SK-N-SH (cell line): ENCODE data around the gene PDE4D. TPM values are rescaled to one million over a fixed set of nuclear protein-coding genes. Genes with fewer than 3 reads are reported as not detected.
"Not testable (repeated sequence)": the region's sequence is repeated elsewhere in the genome, so short reads cannot be mapped to it uniquely, and the experiment has no call there.

Source experiments
- CTCF ChIA-PET: fragments of 300-600, 350-600 bp; formaldehyde crosslinking; extraction: SDS; loops from one replicate; lab custom pipeline; 2021; lab: Yijun Ruan, JAX
- POLR2A ChIA-PET: fragments of 350-600 bp; sonication (Branson Sonifier 250); formaldehyde crosslinking; extraction: SDS; loops from one replicate; lab custom pipeline; 2020; ENCODE audit warnings: antibody characterized with exemption, inconsistent platforms; lab: Yijun Ruan, JAX
- DNase-seq: peaks from one replicate; pipeline ENCODE4 v3.0.0; 2012
- H2AFZ ChIP-seq: fragments of 200-600 bp; sonication (generic); 2 replicates; pipeline ENCODE4 v1.8.1; 2016; ENCODE audit warnings: antibody characterized with exemption, mild to moderate bottlenecking, low read depth
- H3F3A ChIP-seq: fragments of 200-600 bp; sonication (generic); replicated peaks from 2 replicates; pipeline ENCODE3; 2016; ENCODE audit warnings: antibody characterized with exemption, mild to moderate bottlenecking; ENCODE audit not compliant: insufficient read depth
- H3K27ac ChIP-seq, 2 experiments: fragments of 200-500 bp in 1 of 2; fragments of 200-600 bp in 1 of 2; sonication (Bioruptor generic) in 1 of 2; sonication (generic), shearing (Covaris generic) in 1 of 2; 2 replicates each; pipeline versions ENCODE4 v1.5.1 to v1.6.1; 2014 to 2016; ENCODE audit warnings: low read depth in 2 of 2, inconsistent platforms in 1 of 2, low read length in 1 of 2, mild to moderate bottlenecking in 1 of 2, mixed read lengths in 1 of 2
- H3K27me3 ChIP-seq: fragments of 200-600 bp; sonication (generic), shearing (Covaris generic); 2 replicates; pipeline ENCODE4 v1.6.1; 2016; ENCODE audit warnings: mixed run types; ENCODE audit not compliant: insufficient read depth
- H3K36me3 ChIP-seq, 2 experiments: fragments of 200-500 bp in 1 of 2; fragments of 200-600 bp in 1 of 2; sonication (Bioruptor generic) in 1 of 2; sonication (generic) in 1 of 2; replicated peaks in 1 of 2; 2 replicates each; pipeline versions ENCODE3 to v1.5.1; 2014 to 2016; ENCODE audit warnings: low read length in 1 of 2, mild to moderate bottlenecking in 1 of 2; ENCODE audit not compliant: insufficient read depth in 2 of 2, control insufficient read depth in 1 of 2
- H3K4me1 ChIP-seq, 2 experiments: fragments of 200-500 bp in 1 of 2; fragments of 200-600 bp in 1 of 2; sonication (Bioruptor generic) in 1 of 2; sonication (generic), shearing (Covaris generic) in 1 of 2; 2 replicates each; pipeline versions ENCODE4 v1.5.1 to v1.6.1; 2014 to 2016; ENCODE audit warnings: low read depth in 1 of 2, low read length in 1 of 2, mixed run types in 1 of 2; ENCODE audit not compliant: insufficient read depth in 2 of 2, control insufficient read depth in 1 of 2
- H3K4me2 ChIP-seq: fragments of 200-600 bp; sonication (generic), shearing (Covaris generic); 2 replicates; pipeline ENCODE4 v1.6.1; 2017; ENCODE audit warnings: mixed run types
- H3K4me3 ChIP-seq, 2 experiments: fragments of 200-500 bp in 1 of 2; fragments of 200-600 bp in 1 of 2; sonication (Bioruptor generic) in 1 of 2; sonication (generic), shearing (Covaris generic) in 1 of 2; 2 replicates each; pipeline versions ENCODE4 v1.5.1 to v1.8.1; 2014 to 2016; ENCODE audit warnings: low read depth in 2 of 2, inconsistent platforms in 1 of 2, low read length in 1 of 2, mild to moderate bottlenecking in 1 of 2, mixed read lengths in 1 of 2, moderate library complexity in 1 of 2
- H3K79me2 ChIP-seq: fragments of 200-600 bp; sonication (generic); 2 replicates; pipeline ENCODE4 v1.8.1; 2017; ENCODE audit warnings: mild to moderate bottlenecking; ENCODE audit not compliant: insufficient read depth
- H3K9ac ChIP-seq: fragments of 200-600 bp; sonication (generic); 2 replicates; pipeline ENCODE4 v1.6.1; 2017; ENCODE audit warnings: mixed run types
- H3K9me2 ChIP-seq: fragments of 200-600 bp; sonication (generic); 2 replicates; pipeline ENCODE4 v1.6.1; 2017; ENCODE audit warnings: mixed run types
- H3K9me3 ChIP-seq: fragments of 200-600 bp; sonication (generic); 2 replicates; pipeline ENCODE4 v1.6.1; 2017; ENCODE audit warnings: mixed run types, mild to moderate bottlenecking, moderate library complexity
- H4K20me1 ChIP-seq: fragments of 200-600 bp; sonication (generic); 2 replicates; pipeline ENCODE4 v1.6.1; 2017; ENCODE audit warnings: mild to moderate bottlenecking, mixed run types; ENCODE audit not compliant: insufficient read depth
- FOSL2 ChIP-seq: IDR thresholded peaks from 2 replicates; pipeline ENCODE4 v1.4.0; 2012; ENCODE audit warnings: low read depth, mild to moderate bottlenecking, moderate library complexity, borderline replicate concordance
- GABPA ChIP-seq: IDR thresholded peaks from 2 replicates; pipeline ENCODE4 v1.4.0; 2012; ENCODE audit warnings: low read depth, mild to moderate bottlenecking
- JUND ChIP-seq: IDR thresholded peaks from 2 replicates; pipeline ENCODE4 v1.4.0; 2012
- SIN3A ChIP-seq: IDR thresholded peaks from 2 replicates; pipeline ENCODE4 v1.6.1; 2012; ENCODE audit warnings: low read depth, mild to moderate bottlenecking, low read length, moderate library complexity, borderline replicate concordance
- WGBS: methylation state at CpG from one replicate; pipeline ENCODE4 v1.1.6; 2017; ENCODE audit warnings: low lambda C conversion rate; 5-methylcytosine and 5-hydroxymethylcytosine counted together
- polyA plus RNA-seq, 3 experiments: library from polyadenylated mRNA; depleted of rRNA; stranded (reverse); fragments of >200 nt; gene quantifications; 2 replicates each; pipeline ENCODE4 v1.2.3, GENCODE V29; 2012
- TF ChIP-seq, protein P1 (sequence below): IDR thresholded peaks from 2 replicates; pipeline ENCODE4; 2012
- TF ChIP-seq, protein P2 (sequence below): IDR thresholded peaks from 2 replicates; pipeline ENCODE4 v1.4.0; 2012; ENCODE audit warnings: low read depth, borderline replicate concordance

PDE4D gene
- polyA plus RNA-seq, 1 of the 3 experiments (the other 2 are of a cell fraction): 2.4 TPM

DNA sequence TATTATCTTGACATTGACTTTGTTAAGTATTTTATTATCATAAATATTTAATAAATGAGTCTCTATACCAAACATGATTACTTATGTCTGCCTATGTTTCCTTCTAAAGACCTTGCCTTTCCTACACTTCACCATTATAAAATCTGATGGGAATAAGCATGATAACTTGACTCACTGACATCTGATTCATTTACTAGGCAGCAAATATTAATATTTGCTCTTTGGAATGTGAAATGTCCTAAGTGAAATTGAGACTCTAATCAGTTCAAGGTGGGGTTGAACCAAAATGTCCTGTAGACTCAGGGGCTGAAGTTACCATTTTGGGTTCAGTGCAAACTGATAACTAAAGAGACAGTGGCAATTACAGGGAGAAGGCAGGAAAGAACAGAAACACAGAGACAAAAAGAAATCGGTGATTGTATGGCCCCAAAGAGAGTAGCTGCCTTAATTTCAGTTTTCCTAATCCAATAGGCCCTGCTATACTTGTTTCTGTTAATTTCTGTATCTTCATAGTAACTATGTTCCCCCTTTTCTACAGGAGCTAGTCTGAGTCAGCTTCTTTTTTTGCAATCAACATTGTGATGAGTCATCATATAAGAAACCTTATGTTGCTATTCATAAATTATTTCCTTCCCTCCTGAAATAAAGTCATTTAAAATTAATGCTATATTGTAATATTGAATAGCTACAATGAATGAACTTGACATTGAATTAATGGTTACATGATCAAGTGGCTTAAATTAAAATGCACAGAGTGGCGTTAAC is 296.8 kb downstream of the PDE4D start:
- H3K4me3 ChIP-seq: no peak overlapping the region
- H3F3A ChIP-seq: peaks cover 25% of the 10 kb centered on the region
- H3K27me3 ChIP-seq: no peaks in the 10 kb centered on the region
- TF ChIP-seq, protein P1, sequence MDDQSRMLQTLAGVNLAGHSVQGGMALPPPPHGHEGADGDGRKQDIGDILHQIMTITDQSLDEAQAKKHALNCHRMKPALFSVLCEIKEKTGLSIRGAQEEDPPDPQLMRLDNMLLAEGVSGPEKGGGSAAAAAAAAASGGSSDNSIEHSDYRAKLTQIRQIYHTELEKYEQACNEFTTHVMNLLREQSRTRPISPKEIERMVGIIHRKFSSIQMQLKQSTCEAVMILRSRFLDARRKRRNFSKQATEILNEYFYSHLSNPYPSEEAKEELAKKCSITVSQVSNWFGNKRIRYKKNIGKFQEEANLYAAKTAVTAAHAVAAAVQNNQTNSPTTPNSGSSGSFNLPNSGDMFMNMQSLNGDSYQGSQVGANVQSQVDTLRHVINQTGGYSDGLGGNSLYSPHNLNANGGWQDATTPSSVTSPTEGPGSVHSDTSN: peak; percentile 4; the same call in 1 of the 2 replicates
- TF ChIP-seq FOSL2 (peak; percentile 75; the same call in 1 of the 2 replicates), JUND (peak; percentile 66), SIN3A (no peak), GABPA (no peak)
- TF ChIP-seq, protein P2, sequence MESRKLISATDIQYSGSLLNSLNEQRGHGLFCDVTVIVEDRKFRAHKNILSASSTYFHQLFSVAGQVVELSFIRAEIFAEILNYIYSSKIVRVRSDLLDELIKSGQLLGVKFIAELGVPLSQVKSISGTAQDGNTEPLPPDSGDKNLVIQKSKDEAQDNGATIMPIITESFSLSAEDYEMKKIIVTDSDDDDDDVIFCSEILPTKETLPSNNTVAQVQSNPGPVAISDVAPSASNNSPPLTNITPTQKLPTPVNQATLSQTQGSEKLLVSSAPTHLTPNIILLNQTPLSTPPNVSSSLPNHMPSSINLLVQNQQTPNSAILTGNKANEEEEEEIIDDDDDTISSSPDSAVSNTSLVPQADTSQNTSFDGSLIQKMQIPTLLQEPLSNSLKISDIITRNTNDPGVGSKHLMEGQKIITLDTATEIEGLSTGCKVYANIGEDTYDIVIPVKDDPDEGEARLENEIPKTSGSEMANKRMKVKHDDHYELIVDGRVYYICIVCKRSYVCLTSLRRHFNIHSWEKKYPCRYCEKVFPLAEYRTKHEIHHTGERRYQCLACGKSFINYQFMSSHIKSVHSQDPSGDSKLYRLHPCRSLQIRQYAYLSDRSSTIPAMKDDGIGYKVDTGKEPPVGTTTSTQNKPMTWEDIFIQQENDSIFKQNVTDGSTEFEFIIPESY: 0 out of 2 replicates have a peak, but pooled peaks have one; percentile 24
- 43% methylated on average over 2 of the region's 2 CpGs for WGBS
- peaks cover 6 to 20% of the 10 kb centered on the region in 2 experiments; a peak in 3 of 4 replicates for H3K4me1 ChIP-seq
- H3K9me3 ChIP-seq: no peaks in the 10 kb centered on the region
- no peak overlapping the region for H3K9ac ChIP-seq
- H3K9me2 ChIP-seq: no peaks in the 10 kb centered on the region
- CTCF ChIA-PET: interaction anchor here (1.4 to 1.9 kb wide), 3 partner anchors 9 to 90 kb away, joined by 4 to 5 read pairs (median 5); no protein-coding TSS in a partner anchor
- POLR2A ChIA-PET: no interaction called here
- H3K36me3 ChIP-seq: no peaks in the 10 kb centered on the region
- H3K4me2 ChIP-seq: no peak overlapping the region
- no peak overlapping the region for H2AFZ ChIP-seq
- no peaks in the 10 kb centered on the region for H4K20me1 ChIP-seq
- peak overlapping the region; percentile 60 to 61; a peak in 3 of 4 replicates for H3K27ac ChIP-seq
- DNase-seq: no peak
- no peaks in the 10 kb centered on the region for H3K79me2 ChIP-seq

DNA sequence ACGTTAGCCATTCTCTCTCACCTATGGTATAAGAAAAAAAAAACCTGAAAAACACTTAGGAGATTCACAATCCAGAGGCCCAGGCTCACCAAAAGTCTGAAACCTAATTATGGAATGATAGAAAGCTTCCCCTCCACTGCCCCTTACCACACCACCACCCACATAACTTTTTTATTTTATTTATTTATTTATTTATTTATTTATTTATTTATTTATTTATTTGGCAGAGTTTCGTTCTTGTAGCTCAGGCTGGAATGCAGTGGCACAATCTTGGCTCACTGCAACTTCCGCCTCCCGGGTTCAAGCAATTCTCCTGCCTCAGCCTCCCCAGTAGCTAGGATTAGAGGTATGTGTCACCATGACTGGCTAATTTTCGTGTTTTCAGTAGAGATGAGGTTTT is 299.4 kb downstream of the PDE4D start:
- H2AFZ ChIP-seq, H3K9me2 ChIP-seq, H3K9ac ChIP-seq, H3K79me2 ChIP-seq, H3K27ac ChIP-seq, POLR2A ChIA-PET, H4K20me1 ChIP-seq, DNase-seq, H3K4me2 ChIP-seq, H3K27me3 ChIP-seq, H3K4me3 ChIP-seq, H3K9me3 ChIP-seq, H3K36me3 ChIP-seq: not testable (repeated sequence)
- Histone ChIP-seq H3F3A (peaks cover 32% of the 10 kb centered on the region), H3K4me1 (peaks cover 6 to 20% of the 10 kb centered on the region in 2 experiments; a peak in 3 of 4 replicates)
- CTCF ChIA-PET: interaction anchor here (1.2 kb wide), 1 partner anchor 67 kb away, joined by 3 read pairs; no protein-coding TSS in a partner anchor
- WGBS: 92% methylated on average over 5 of the region's 5 CpGs
